SU-DHL-6 (cell line): ENCODE results near the gene GRB14.
"Not testable (repeated sequence)": the region's sequence is repeated elsewhere in the genome, so short reads cannot be mapped to it uniquely, and the experiment has no call there.

Source experiments
- H2AFZ ChIP-seq: fragments of 200-600 bp; sonication (generic); 2 replicates; pipeline ENCODE4 v1.6.1; 2014; ENCODE audit warnings: low read depth, mild to moderate bottlenecking, moderate library complexity, mixed read lengths, antibody characterized with exemption, low read length; ENCODE audit not compliant: severe bottlenecking
- H3F3A ChIP-seq: fragments of 200-600 bp; shearing (Covaris generic); 2 replicates; pipeline ENCODE4 v1.6.0; 2016; ENCODE audit warnings: antibody characterized with exemption, mild to moderate bottlenecking; ENCODE audit not compliant: insufficient read depth
- H3K27ac ChIP-seq: fragments of 200-600 bp; sonication (generic); 2 replicates; pipeline ENCODE4 v1.5.1; 2016; ENCODE audit warnings: low read depth, mild to moderate bottlenecking, low read length, moderate library complexity, mixed read lengths
- H3K27me3 ChIP-seq: fragments of 200-600 bp; sonication (generic), shearing (Covaris generic); 2 replicates; pipeline ENCODE4 v1.6.0; 2014; ENCODE audit warnings: mild to moderate bottlenecking, low read length
- H3K36me3 ChIP-seq: fragments of 200-600 bp; sonication (generic); 2 replicates; pipeline ENCODE4 v1.6.1; 2014; ENCODE audit warnings: mild to moderate bottlenecking, low read length, mixed read lengths
- H3K4me2 ChIP-seq: fragments of 300-600, 200-600 bp; shearing (Covaris generic), sonication (generic); 2 replicates; pipeline ENCODE4 v1.6.0; 2014; ENCODE audit warnings: low read length, low read depth, mild to moderate bottlenecking; ENCODE audit not compliant: poor library complexity, severe bottlenecking
- H3K4me3 ChIP-seq: fragments of 200-600 bp; sonication (generic); 2 replicates; pipeline ENCODE4 v1.5.1; 2014; ENCODE audit warnings: antibody characterized with exemption, low read length, mild to moderate bottlenecking, mixed read lengths; ENCODE audit not compliant: insufficient read depth, poor library complexity, severe bottlenecking
- H3K79me2 ChIP-seq: fragments of 200-600 bp; sonication (generic); 2 replicates; pipeline ENCODE4 v1.6.1; 2014; ENCODE audit warnings: mild to moderate bottlenecking, low read length, moderate library complexity; ENCODE audit not compliant: insufficient read depth
- H3K9ac ChIP-seq: fragments of 200-600 bp; sonication (generic); 2 replicates; pipeline ENCODE4 v1.7.0; 2014; ENCODE audit warnings: mild to moderate bottlenecking, low read length
- H3K9me2 ChIP-seq: fragments of 200-600 bp; sonication (generic); replicated peaks from 2 replicates; pipeline ENCODE4 v1.6.1; 2014; ENCODE audit warnings: low read length; ENCODE audit not compliant: insufficient read depth
- H3K9me3 ChIP-seq: fragments of 200-600 bp; sonication (generic); 2 replicates; pipeline ENCODE4 v1.6.1; 2014; ENCODE audit warnings: low read length, mixed read lengths; ENCODE audit not compliant: insufficient read depth
- H4K20me1 ChIP-seq: fragments of 200-600 bp; sonication (generic); 2 replicates; pipeline ENCODE4 v1.6.1; 2014; ENCODE audit warnings: low read depth, mild to moderate bottlenecking, antibody characterized with exemption, low read length, moderate library complexity, mixed read lengths
- EZH2phosphoT487 ChIP-seq: fragments of 200-600 bp; sonication (generic), shearing (Covaris generic); conservative IDR thresholded peaks from 2 replicates; pipeline ENCODE4 v1.6.1; 2018; ENCODE audit warnings: mild to moderate bottlenecking, antibody characterized with exemption, low read length, moderate library complexity, mixed read lengths
- TF ChIP-seq, protein P1 (sequence below): fragments of 200-600 bp; sonication (generic); IDR thresholded peaks from one replicate; pipeline ENCODE4 v1.5.1; 2017; ENCODE audit warnings: antibody characterized with exemption, mild to moderate bottlenecking, low read length, moderate library complexity; ENCODE audit not compliant: insufficient read depth, poor library complexity, severe bottlenecking

GRB14 gene

DNA sequence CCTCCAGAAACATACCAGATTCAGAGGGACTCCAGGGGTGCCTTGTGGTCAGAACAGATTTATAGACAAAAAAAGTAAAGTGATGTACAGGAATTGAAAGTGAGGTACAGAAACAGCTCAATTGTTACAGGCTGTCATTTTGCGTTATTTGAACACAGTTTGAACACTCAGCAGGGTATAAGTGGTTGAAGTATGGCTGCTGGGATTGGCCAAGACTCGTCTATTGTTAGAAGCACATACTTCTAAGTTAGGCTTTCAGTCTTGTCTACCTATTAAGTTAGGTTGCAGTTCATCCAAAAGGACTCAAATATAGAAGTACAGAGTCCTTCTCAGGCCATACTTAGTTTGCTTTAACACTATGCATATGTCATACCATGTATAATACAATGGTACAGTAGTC lies 21.0 kb upstream of the GRB14 start:
- TF ChIP-seq EZH2phosphoT487 = no peak
- TF ChIP-seq, protein P1, sequence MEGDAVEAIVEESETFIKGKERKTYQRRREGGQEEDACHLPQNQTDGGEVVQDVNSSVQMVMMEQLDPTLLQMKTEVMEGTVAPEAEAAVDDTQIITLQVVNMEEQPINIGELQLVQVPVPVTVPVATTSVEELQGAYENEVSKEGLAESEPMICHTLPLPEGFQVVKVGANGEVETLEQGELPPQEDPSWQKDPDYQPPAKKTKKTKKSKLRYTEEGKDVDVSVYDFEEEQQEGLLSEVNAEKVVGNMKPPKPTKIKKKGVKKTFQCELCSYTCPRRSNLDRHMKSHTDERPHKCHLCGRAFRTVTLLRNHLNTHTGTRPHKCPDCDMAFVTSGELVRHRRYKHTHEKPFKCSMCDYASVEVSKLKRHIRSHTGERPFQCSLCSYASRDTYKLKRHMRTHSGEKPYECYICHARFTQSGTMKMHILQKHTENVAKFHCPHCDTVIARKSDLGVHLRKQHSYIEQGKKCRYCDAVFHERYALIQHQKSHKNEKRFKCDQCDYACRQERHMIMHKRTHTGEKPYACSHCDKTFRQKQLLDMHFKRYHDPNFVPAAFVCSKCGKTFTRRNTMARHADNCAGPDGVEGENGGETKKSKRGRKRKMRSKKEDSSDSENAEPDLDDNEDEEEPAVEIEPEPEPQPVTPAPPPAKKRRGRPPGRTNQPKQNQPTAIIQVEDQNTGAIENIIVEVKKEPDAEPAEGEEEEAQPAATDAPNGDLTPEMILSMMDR = no peak
- H4K20me1 ChIP-seq = no peaks in the 10 kb centered on the region
- no peaks in the 10 kb centered on the region for H3K36me3 ChIP-seq
- no peaks in the 10 kb centered on the region for H3F3A ChIP-seq
- no peak overlapping the region for H3K27ac ChIP-seq
- H3K4me3 ChIP-seq = no peak overlapping the region
- no peak overlapping the region for H3K9ac ChIP-seq
- H3K4me2 ChIP-seq = no peak overlapping the region
- H3K9me2 ChIP-seq = no peaks in the 10 kb centered on the region
- no peak overlapping the region for H2AFZ ChIP-seq
- no peaks in the 10 kb centered on the region for H3K9me3 ChIP-seq
- H3K27me3 ChIP-seq = no peaks in the 10 kb centered on the region
- H3K79me2 ChIP-seq = no peaks in the 10 kb centered on the region

DNA sequence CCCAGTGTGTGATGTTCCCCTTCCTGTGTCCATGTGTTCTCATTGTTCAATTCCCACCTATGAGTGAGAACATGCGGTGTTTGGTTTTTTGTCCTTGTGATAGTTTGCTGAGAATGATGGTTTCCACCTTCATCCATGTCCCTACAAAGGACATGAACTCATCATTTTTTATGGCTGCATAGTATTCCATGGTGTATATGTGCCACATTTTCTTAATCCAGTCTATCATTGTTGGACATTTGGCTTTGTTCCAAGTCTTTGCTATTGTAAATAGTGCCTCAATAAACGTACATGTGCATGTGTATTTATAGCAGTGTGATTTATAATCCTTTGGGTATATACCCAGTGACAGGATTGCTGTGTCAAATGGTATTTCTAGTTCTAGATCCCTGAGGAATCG lies 7.0 kb upstream of the GRB14 start:
- H3K9ac ChIP-seq, H2AFZ ChIP-seq, H4K20me1 ChIP-seq, H3K4me2 ChIP-seq, H3K36me3 ChIP-seq, H3K9me3 ChIP-seq, H3K27ac ChIP-seq, H3F3A ChIP-seq, H3K27me3 ChIP-seq, H3K4me3 ChIP-seq, H3K9me2 ChIP-seq, H3K79me2 ChIP-seq: not testable (repeated sequence)

DNA sequence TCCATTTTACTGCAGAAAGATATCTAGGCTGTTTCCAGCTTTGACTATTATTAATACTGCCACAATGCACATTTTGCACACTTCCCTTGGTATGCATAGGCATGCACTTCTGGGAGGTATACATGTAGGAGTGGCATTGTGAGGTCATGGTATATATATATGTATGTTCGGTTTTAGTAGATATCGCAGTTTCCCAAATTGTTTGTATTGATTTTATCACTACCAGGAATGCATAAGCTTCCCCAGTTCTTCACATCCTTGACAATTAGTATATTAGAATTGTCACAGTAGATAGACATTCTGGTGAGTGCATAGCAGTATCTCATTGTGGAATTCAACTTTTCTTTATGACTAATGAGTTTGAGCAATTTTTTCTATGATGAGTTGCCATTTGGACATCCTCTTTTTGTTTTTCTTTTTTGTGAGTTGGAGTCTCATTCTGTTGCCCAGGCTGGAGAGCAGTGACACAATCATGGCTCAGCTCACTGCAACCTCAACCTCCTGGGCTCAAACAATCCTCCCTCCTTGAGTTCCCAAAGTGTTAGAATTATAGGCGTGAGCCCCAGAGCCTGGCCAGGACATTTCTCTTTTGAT lies 4.2 kb upstream of the GRB14 start:
- no peak overlapping the region for H3K4me3 ChIP-seq
- H3K4me2 ChIP-seq = no peak overlapping the region
- no peaks in the 10 kb centered on the region for H3K27me3 ChIP-seq
- H3K79me2 ChIP-seq = no peaks in the 10 kb centered on the region
- H3F3A ChIP-seq = no peaks in the 10 kb centered on the region
- TF ChIP-seq, protein P1 = no peak
- no peak for TF ChIP-seq EZH2phosphoT487
- H3K27ac ChIP-seq = no peak overlapping the region
- no peak overlapping the region for H2AFZ ChIP-seq
- H3K9me2 ChIP-seq = no peaks in the 10 kb centered on the region
- no peaks in the 10 kb centered on the region for H3K9me3 ChIP-seq
- no peaks in the 10 kb centered on the region for H4K20me1 ChIP-seq
- H3K36me3 ChIP-seq = no peaks in the 10 kb centered on the region
- H3K9ac ChIP-seq = no peak overlapping the region

DNA sequence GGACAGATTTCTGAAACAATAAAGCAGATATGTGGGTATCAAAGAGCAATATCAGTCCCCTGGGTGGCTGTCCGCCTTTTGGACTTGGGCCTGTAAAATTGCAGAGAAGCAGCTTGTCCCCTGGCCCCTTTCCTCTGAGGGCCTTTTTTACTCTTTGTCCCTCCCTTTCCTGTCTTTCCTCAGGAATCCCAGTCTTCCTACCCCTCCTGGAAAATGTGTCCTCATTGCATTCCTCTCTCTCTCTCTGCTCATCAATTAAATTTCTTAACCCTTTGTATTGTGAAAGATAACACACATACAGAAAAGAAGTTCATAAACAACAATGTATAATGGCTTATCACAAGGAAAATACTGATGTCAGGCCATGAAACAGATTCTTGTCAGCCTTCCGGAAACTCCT lies 3.0 kb upstream of the GRB14 start:
- Histone ChIP-seq H3K27ac (no peak overlapping the region), H3K9ac (no peak overlapping the region)

More for the DNA sequence above, 3.0 kb upstream of the GRB14 start:
- Histone ChIP-seq H3K36me3 (no peaks in the 10 kb centered on the region), H3K9me3 (no peaks in the 10 kb centered on the region), H3K4me3 (no peak overlapping the region), H3F3A (no peaks in the 10 kb centered on the region), H3K27me3 (no peaks in the 10 kb centered on the region), H3K79me2 (no peaks in the 10 kb centered on the region), H3K9me2 (no peaks in the 10 kb centered on the region), H4K20me1 (no peaks in the 10 kb centered on the region), H2AFZ (no peak overlapping the region), H3K4me2 (no peak overlapping the region)
- TF ChIP-seq EZH2phosphoT487 = no peak
- TF ChIP-seq, protein P1 = no peak
